ENCODE results near the gene CLIC2.

The CLIC2 gene

DNA sequence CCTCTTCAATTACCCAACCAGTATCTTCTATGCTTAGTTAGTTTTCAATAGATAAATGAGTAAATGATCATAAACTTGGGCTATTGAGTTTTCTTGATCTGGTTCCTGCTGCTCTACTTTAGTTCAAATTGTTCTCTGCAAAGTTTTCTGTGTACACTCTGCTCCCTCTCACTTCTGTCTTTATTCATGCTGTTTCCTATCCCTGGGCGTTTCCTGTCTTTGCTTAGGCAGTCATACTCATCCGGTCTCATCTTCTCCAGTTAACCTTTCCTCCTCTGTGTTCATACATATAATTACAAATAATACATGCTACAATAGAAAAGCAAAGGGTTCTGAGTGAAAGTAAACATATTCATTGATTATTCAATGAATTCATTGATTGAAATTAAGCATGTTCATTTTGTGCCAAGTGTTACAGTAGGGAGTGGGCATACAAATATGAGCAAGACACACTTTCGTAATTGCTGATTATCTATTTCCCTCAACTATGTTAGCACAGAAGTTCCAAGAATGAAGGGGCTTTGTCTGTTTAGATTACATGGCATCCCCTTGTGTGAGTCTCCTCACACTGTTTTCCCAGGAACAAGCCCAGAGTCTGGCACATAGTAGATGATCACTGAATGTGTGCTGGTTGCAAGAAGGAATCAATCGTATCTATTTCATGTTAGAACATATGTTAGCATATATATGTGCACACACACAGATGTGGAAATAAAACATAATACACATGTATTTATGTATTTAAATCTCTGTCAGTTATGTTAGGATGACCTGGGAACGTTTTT, 71.3 kb downstream of the CLIC2 start:
- DNase-seq (ENCODE audit: low read depth in 3 of 3): no peak

DNA sequence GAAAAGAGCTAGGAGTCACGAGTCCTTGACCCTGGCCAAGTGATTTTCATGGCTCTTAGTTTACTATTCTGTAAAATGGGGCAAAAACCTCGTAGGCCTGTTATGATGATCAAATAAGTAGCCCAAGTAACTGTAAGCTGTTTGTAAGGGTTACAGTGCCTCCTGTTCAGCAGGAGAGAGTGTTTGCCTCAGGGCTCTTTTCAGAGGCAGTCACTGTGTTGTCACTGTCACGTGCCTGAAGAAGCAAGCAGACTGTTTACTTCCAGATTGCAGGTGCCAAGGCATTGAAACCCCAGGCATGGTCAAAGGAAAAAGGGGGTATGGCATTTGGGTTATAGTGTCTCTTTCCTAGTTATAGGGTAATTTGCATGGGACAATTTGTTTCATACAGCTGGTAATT, 74.7 kb downstream of the CLIC2 start:
- no peak for DNase-seq (ENCODE audit: low read depth in 3 of 3)

DNA sequence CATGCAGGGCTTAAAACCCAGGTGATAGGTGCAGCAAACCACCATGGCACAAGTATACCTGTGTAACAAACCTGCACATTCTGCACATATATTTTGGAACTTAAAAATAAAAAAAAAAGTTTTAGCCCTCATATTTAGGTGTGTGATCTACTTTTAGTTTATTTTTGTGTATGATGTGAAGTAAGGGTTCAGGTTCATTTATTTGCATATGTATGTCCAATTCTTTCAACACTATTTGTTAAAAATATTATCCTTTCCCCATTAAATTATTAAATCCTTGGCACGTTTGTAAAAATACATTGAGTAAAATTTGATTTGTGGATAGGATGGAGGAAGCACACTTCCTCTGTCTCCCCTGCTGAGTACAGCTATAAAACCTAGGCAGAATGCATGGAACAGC, 83.0 kb downstream of the CLIC2 start:
- no peak for DNase-seq (ENCODE audit: low read depth in 3 of 3)

DNA sequence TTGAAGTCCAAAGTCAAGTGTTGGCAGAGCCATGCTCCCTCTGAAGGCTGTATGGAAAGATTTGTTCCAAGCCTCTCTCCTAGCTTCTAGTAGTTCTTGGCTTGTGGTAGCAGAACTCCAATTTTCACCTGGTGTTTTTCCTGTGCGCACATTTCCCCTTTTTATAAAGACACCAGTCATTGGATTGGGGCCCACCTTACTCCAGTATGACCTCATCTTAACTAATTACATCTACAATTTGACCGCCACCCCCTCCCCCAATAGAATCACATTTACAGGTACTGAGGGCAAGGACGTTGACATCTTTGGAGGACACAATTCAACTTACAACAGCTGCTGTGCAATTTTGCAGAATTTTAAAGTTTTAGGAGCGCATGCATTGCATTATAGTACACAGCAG, 86.9 kb downstream of the CLIC2 start:
- no peak for DNase-seq (ENCODE audit: low read depth in 3 of 3)

DNA sequence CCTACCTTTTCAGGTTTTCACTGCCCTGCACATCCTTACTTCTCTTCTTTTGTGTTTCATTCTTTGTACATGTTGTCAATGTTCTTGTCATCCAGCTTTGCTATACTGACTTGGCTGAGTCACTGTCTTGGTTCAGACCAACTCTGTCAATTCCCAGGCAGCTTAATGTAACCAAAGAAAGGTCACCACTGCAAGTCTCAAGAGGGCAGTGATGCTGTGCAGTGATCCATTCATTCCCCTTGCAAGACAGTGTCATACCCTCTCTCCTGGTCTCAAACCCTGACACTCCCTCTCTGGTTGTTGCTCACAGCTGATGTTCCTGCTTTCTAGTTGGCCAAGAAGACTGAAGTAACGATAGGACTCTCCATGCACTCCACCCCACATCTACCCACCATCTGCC, 87.7 kb downstream of the CLIC2 start:
- no peak for DNase-seq (ENCODE audit: low read depth in 3 of 3)

DNA sequence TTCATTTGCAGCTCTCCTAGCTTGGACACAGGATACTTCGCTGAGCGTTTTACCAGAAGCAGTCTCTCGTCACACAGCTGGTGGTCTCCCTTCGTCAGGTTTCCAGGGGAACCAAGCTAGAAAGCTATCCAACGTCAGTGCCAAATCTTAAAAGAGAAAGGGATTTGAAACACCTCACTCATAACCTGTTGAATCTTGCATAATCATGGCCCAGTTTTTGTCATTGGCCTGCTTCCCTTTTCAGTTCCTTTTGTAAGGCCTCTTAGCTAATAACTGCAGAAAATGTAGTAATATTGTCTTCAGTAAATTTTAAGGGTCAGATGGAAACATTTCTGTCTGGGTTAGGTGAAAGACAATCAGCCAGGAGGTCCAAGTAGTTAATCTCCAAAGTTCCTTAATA, 92.1 kb downstream of the CLIC2 start:
- DNase-seq (ENCODE audit: low read depth in 3 of 3): no peak

DNA sequence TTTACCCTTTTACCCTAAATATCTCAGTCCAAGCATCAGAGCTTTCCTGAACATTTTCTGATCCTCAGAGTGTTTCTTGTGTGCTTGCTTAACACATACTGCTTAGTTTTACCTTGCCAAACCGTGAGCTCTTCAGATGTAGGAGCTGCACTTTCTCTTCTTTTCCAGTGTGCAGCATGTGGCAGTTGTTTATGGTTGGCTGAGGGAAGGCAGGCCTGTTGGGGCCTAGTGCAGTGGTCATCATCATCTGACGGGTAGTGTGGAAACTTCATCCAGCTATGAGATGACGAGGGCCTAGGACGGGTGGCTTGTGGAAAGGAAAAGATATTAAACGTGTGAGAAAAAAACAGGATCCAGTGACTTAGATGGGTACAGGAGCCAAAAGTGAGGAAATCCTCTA, 96.7 kb downstream of the CLIC2 start:
- DNase-seq (ENCODE audit: low read depth in 3 of 3): no peak

DNA sequence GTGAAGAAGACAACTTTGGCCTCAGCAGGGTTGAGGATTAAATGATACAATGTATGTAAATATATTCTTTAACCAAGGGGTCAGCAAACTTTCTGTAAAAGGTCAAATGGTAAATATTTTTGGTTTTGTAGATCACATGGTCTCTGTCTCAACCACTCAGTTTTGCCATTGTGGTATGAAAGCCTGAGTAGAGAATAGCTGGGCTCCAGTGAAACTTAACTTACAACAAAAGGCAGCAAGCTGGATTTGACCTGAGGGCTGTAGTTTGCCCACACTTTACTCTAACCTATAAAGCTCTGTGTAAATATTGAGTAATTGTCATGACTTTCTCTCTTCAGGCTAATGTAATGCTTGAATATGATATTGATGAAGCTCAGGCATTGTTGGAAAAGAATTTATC, 98.5 kb downstream of the CLIC2 start:
- no peak for DNase-seq (ENCODE audit: low read depth in 3 of 3)

DNA sequence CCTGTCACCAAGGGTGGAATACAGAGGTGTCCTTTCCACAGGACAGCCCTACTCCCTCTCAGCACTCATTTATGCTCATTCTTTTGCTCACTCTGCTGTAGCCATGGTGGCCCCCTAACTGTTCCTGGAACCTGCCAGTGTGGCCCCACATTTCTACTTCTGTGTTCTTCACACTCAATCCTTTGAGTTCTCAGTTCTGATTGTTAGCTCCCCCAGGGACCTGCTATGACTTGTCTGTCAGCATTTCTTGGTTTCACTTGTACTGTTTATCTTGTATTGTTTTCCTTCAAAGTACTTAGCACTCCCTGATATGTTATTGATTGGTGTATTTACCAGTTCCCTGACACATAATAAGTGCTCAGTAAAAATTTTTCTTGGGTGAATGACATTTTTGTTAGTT, 103.3 kb downstream of the CLIC2 start:
- DNase-seq (ENCODE audit: low read depth in 3 of 3): no peak

Measured in stimulated activated CD4-positive, alpha-beta T cell treated with anti-CD3 and anti-CD28 coated beads, TNF-alpha, amount 100 ng/mL, for 4 hours (primary cell).